Fibroblast of skin of scalp (primary cell): Measurements from ENCODE around the gene HOXD9.

Experiments used
- DNase-seq: peaks from one replicate; pipeline ENCODE4 v3.0.0-alpha.2; 2013

HOXD9 gene

GRCh38 chr2:176099159-176099727, 23.3 kb upstream of the HOXD9 start:
- DNase-seq, result no peak

- DNase-seq, result no peak
These were observed 22.6 kb upstream of the HOXD9 start, which contains the start of gene HOXD12 for GRCh38 chr2:176099728-176100546. Gene HOXD12, plus strand, starts transcription at chr2:176099795. Its CDS starts 7 bp downstream, at chr2:176099802.

GRCh38 chr2:176100547-176101140, 21.9 kb upstream of the HOXD9 start:
- no peak for DNase-seq

GRCh38 chr2:176101216-176101830, 21.2 kb upstream of the HOXD9 start:
- no peak for DNase-seq

- no peak for DNase-seq
These were observed 20.7 kb upstream of the HOXD9 start for GRCh38 chr2:176101842-176102241.

- DNase-seq, result no peak
These were observed 20.1 kb upstream of the HOXD9 start for GRCh38 chr2:176102309-176102866.

GRCh38 chr2:176103194-176103593, 19.3 kb upstream of the HOXD9 start:
- DNase-seq, result no peak

GRCh38 chr2:176103742-176104315, 18.7 kb upstream of the HOXD9 start:
- no peak for DNase-seq

- peak; percentile 51 for DNase-seq
These were observed 18.0 kb upstream of the HOXD9 start for GRCh38 chr2:176104316-176105077.

- no peak for DNase-seq
These were observed 17.3 kb upstream of the HOXD9 start for GRCh38 chr2:176105078-176105729.

- DNase-seq, result no peak
These were observed 16.6 kb upstream of the HOXD9 start for GRCh38 chr2:176105730-176106580.

GRCh38 chr2:176106581-176107539, 15.7 kb upstream of the HOXD9 start, which contains the start of gene HOXD11:
Gene HOXD11, plus strand, starts transcription at chr2:176107280. Its CDS starts 76 bp downstream, at chr2:176107356.
- DNase-seq, result no peak

- DNase-seq, result no peak
These were observed 14.8 kb upstream of the HOXD9 start for GRCh38 chr2:176107731-176108181.

GRCh38 chr2:176109192-176109901, 13.2 kb upstream of the HOXD9 start:
- no peak for DNase-seq

- DNase-seq, result no peak
These were observed 12.6 kb upstream of the HOXD9 start for GRCh38 chr2:176109946-176110345.

- no peak for DNase-seq
These were observed 11.9 kb upstream of the HOXD9 start for GRCh38 chr2:176110415-176111308.

- peak; percentile 60 for DNase-seq
These were observed 11.2 kb upstream of the HOXD9 start for GRCh38 chr2:176111309-176111663.
